ENCODE measurements around the gene STRADB.
"Not testable (repeated sequence)": the region's sequence is repeated elsewhere in the genome, so short reads cannot be mapped to it uniquely, and the experiment has no call there.

Gene STRADB

GRCh38 chr2:201429835-201430234, 21.7 kb upstream of the STRADB start:
- not testable (repeated sequence) for DNase-seq (ENCODE audit: extremely low read depth in 1 of 2, low read depth in 1 of 2)

- DNase-seq (ENCODE audit: extremely low read depth in 1 of 2, low read depth in 1 of 2), result not testable (repeated sequence)
These were observed 21.2 kb upstream of the STRADB start for GRCh38 chr2:201430322-201430721.

GRCh38 chr2:201430839-201431238, 20.7 kb upstream of the STRADB start:
- no peak for DNase-seq (ENCODE audit: extremely low read depth in 1 of 2, low read depth in 1 of 2)

GRCh38 chr2:201432038-201432620, 19.4 kb upstream of the STRADB start:
- DNase-seq (ENCODE audit: extremely low read depth in 1 of 2, low read depth in 1 of 2), result no peak

GRCh38 chr2:201432621-201433393, 18.7 kb upstream of the STRADB start:
- DNase-seq (ENCODE audit: extremely low read depth in 1 of 2, low read depth in 1 of 2), result no peak

GRCh38 chr2:201433394-201433995, 18.0 kb upstream of the STRADB start:
- DNase-seq (ENCODE audit: extremely low read depth in 1 of 2, low read depth in 1 of 2), result no peak

GRCh38 chr2:201436141-201436540, 15.4 kb upstream of the STRADB start:
- no peak for DNase-seq (ENCODE audit: extremely low read depth in 1 of 2, low read depth in 1 of 2)

- not testable (repeated sequence) for DNase-seq (ENCODE audit: extremely low read depth in 1 of 2, low read depth in 1 of 2)
These were observed 12.1 kb upstream of the STRADB start for GRCh38 chr2:201439336-201439922.

GRCh38 chr2:201440182-201440581, 11.4 kb upstream of the STRADB start:
- no peak for DNase-seq (ENCODE audit: extremely low read depth in 1 of 2, low read depth in 1 of 2)

- DNase-seq (ENCODE audit: extremely low read depth in 1 of 2, low read depth in 1 of 2), result no peak
These were observed 10.1 kb upstream of the STRADB start for GRCh38 chr2:201441409-201441808.

- no peak for DNase-seq (ENCODE audit: extremely low read depth in 1 of 2, low read depth in 1 of 2)
These were observed 6.6 kb upstream of the STRADB start for GRCh38 chr2:201444746-201445465.

GRCh38 chr2:201447086-201447485, 4.5 kb upstream of the STRADB start:
- no peak for DNase-seq (ENCODE audit: extremely low read depth in 1 of 2, low read depth in 1 of 2)

- DNase-seq (ENCODE audit: extremely low read depth in 1 of 2, low read depth in 1 of 2), result no peak
These were observed 3.5 kb upstream of the STRADB start for GRCh38 chr2:201448061-201448460.

GRCh38 chr2:201448701-201449100, 2.8 kb upstream of the STRADB start:
- no peak for DNase-seq (ENCODE audit: extremely low read depth in 1 of 2, low read depth in 1 of 2)

- DNase-seq (ENCODE audit: extremely low read depth in 1 of 2, low read depth in 1 of 2), result no peak
These were observed 617 bp upstream of the STRADB start for GRCh38 chr2:201450954-201451291.

GRCh38 chr2:201452058-201452921, 750 bp downstream of the STRADB start:
- DNase-seq (ENCODE audit: extremely low read depth in 1 of 2, low read depth in 1 of 2), result no peak

GRCh38 chr2:201452922-201453643, 1.5 kb downstream of the STRADB start:
- DNase-seq (ENCODE audit: extremely low read depth in 1 of 2, low read depth in 1 of 2), result no peak

GRCh38 chr2:201458381-201458780, 6.8 kb downstream of the STRADB start:
- DNase-seq (ENCODE audit: extremely low read depth in 1 of 2, low read depth in 1 of 2), result no peak

GRCh38 chr2:201460532-201460931, 9.0 kb downstream of the STRADB start:
- DNase-seq (ENCODE audit: extremely low read depth in 1 of 2, low read depth in 1 of 2), result no peak

GRCh38 chr2:201464547-201464946, 13.0 kb downstream of the STRADB start:
- no peak for DNase-seq (ENCODE audit: extremely low read depth in 1 of 2, low read depth in 1 of 2)
